Activated T-helper 1 cell treated with anti-CD3 and anti-CD28 coated beads, Interleukin-12 subunit alpha, Interleukin-12 subunit beta, Interleukin-2, Interleukin-4 antibody, amounts not matched to agents 30 ng/mL and 10 ng/mL and 1 ng/mL, durations not matched to agents 14 hours and 24 hours and 36 hours (primary cell): ENCODE results near the gene TMEM115. TPM values are rescaled to one million over a fixed set of nuclear protein-coding genes. Genes with fewer than 3 reads are reported as not detected.

Source experiments
- DNase-seq: peaks from one replicate; pipeline ENCODE4 v3.0.0; 2021; ENCODE audit warnings: low spot score
- H3K27ac Mint-ChIP-seq: one replicate; pipeline ENCODE4 v1.8.0; 2021; ENCODE audit warnings: mild to moderate bottlenecking, mixed read lengths
- H3K27me3 Mint-ChIP-seq: one replicate; pipeline ENCODE4 v1.8.0; 2022; ENCODE audit warnings: mild to moderate bottlenecking, moderate library complexity, mixed read lengths; ENCODE audit not compliant: insufficient read depth
- H3K36me3 Mint-ChIP-seq: one replicate; pipeline ENCODE4 v1.8.0; 2021; ENCODE audit warnings: low read depth, mixed read lengths
- H3K4me1 Mint-ChIP-seq: one replicate; pipeline ENCODE4 v1.8.0; 2021; ENCODE audit warnings: low read depth, mixed read lengths
- H3K4me3 Mint-ChIP-seq: one replicate; pipeline ENCODE4 v1.8.0; 2021; ENCODE audit warnings: mild to moderate bottlenecking, moderate library complexity, mixed read lengths
- H3K9me3 Mint-ChIP-seq: one replicate; pipeline ENCODE4 v1.8.0; 2021; ENCODE audit warnings: mixed read lengths
- intact Hi-C: fragments of 100-400 bp; cut with micrococcal nuclease; formaldehyde crosslinking; loops from one replicate; pipeline ENCODE4 v1.15.1; 2024
- total RNA-seq: library from RNA; stranded (reverse); gene quantifications from 2 replicates; pipeline ENCODE4 v1.2.3, GENCODE V29; 2022

The TMEM115 gene, protein sequence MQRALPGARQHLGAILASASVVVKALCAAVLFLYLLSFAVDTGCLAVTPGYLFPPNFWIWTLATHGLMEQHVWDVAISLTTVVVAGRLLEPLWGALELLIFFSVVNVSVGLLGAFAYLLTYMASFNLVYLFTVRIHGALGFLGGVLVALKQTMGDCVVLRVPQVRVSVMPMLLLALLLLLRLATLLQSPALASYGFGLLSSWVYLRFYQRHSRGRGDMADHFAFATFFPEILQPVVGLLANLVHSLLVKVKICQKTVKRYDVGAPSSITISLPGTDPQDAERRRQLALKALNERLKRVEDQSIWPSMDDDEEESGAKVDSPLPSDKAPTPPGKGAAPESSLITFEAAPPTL
- 23.6 and 25.4 TPM in 2 replicates for total RNA-seq

DNA sequence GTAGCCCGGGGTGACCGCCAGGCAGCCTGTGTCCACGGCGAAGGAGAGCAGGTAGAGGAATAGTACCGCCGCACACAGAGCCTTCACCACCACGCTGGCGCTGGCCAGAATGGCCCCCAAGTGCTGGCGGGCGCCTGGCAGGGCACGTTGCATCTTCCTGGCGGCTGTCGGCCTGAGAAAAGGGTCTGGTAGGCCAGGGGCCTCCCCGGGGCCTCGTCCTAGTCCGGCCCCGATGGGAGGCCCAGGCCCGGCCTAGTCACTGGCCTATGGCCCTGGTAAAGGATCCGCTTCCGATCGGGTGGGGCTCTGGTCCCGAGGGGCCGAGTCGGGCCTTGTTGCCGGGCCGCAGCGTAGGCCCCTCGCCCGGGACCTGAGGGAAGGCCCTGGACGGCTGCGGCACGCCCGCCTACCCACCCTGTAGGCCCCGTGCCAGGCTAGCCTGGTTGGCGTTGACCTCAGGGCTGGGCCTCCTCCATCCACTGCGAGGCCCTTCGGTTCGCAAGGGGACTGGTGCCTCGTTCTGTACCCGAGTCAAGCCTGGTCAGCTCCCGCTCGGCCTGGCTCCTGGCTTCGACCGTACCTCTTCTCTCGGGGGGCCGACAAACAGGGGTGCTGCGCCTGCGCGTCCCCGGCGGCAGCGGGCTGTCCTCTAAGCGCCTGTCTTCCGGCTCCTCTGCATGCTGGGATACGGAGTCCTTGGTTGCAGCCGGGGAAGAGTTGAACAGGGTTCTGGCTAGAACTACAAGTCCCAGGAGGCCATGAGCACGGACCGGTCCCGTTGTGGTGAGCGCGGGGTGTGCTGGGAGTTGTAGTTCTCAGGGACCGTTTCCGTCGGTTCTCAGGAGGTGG lies at the start of gene TMEM115:
Gene TMEM115 (minus strand): TSS at position 611 of the 849 bp plus-strand sequence. CDS start 458 bp downstream, at position 153.
- Mint-ChIP-seq H3K27ac (peak within 1 kb of the TSS; percentile 96), H3K27me3 (peaks cover 4% of the 10 kb centered on the region), H3K4me3 (peak within 1 kb of the TSS; percentile 99), H3K9me3 (no peaks in the 10 kb centered on the region), H3K36me3 (peaks cover 15% of the 10 kb centered on the region), H3K4me1 (peaks cover 43% of the 10 kb centered on the region)
- intact Hi-C loops: loop anchor here (1.0 to 10.0 kb wide), 12 partner anchors 8 to 1696 kb away; partner anchors contain the start of genes C3orf18, CISH, DCAF1 and DUSP7
- DNase-seq: peak; percentile 95

DNA sequence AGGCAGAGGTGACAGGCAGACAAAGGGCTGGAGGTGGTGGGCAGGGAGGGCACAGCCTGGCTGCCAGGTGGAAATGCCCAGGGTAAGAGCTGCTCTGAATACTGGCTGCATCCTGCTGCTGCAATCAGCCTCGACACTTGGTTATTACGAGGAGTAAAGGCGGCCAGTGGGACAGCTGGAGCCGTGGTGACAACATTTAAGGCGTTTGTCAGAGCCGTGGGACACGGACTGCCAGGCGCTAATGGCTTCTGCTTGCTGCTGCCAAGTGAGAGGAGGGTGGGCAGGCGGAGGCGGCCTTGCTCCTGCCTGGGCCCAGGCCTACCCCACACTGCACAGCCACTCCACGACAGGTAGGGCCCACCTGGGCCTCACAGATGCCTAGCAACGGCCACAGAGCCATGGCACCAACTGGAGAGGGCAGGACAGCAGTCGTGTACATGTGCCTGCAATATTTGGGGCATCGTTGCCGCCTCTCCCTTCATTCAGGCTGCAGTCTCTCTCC lies 49.2 kb upstream of the TMEM115 start:
- H3K27me3 Mint-ChIP-seq: peaks cover 9% of the 10 kb centered on the region
- H3K36me3 Mint-ChIP-seq: no peaks in the 10 kb centered on the region
- no peaks in the 10 kb centered on the region for H3K4me1 Mint-ChIP-seq
- no peak overlapping the region for H3K4me3 Mint-ChIP-seq
- H3K9me3 Mint-ChIP-seq: no peaks in the 10 kb centered on the region
- intact Hi-C loops: no loop called here
- no peak for DNase-seq
- H3K27ac Mint-ChIP-seq: no peak overlapping the region

DNA sequence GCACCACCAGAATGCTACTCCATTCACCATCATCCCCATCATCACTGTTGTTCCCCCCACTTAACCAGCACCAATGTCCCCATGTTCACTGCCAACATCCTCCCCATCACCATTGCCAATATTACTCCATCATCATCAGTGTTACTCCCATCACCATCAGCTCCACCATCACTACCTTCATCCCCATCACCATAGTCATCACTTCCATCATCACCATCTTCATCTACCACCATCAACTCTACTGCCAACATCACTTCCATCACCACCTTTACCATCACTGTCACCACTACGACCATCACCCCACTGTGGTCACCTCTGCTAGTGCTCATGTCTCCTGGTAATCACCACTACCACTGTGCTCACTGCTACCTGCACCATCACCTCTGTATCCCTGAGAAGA lies 47.2 kb upstream of the TMEM115 start:
- peaks cover 7% of the 10 kb centered on the region for H3K27me3 Mint-ChIP-seq
- no peaks in the 10 kb centered on the region for H3K9me3 Mint-ChIP-seq
- no peaks in the 10 kb centered on the region for H3K36me3 Mint-ChIP-seq
- no peaks in the 10 kb centered on the region for H3K4me1 Mint-ChIP-seq
- no peak for DNase-seq
- H3K27ac Mint-ChIP-seq: no peak overlapping the region
- intact Hi-C loops: no loop called here
- H3K4me3 Mint-ChIP-seq: no peak overlapping the region

DNA sequence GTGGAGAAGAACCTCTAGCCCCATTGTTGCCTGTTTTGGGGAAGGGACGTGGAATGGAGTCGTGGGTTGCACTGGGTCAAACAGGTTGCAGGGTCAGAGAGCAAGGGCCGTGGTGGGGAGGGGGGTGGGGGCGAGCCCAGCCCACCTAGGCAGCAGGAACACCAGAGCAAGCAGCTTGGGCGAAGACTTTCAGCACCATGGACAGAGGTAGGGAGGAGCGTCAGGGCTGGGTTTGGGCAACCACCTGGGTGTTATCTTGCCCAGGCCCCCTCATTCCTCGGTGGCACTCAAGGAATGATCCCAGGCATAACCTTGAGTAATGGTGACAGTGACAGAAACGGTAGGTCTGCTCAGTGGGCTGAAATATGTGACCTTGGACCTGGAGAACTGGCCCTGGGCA lies 45.9 kb upstream of the TMEM115 start:
- Mint-ChIP-seq H3K4me1 (no peaks in the 10 kb centered on the region), H3K27me3 (peaks cover 3% of the 10 kb centered on the region), H3K36me3 (no peaks in the 10 kb centered on the region), H3K9me3 (no peaks in the 10 kb centered on the region), H3K4me3 (no peak overlapping the region), H3K27ac (no peak overlapping the region)
- intact Hi-C loops: no loop called here
- peak; percentile 19 for DNase-seq

DNA sequence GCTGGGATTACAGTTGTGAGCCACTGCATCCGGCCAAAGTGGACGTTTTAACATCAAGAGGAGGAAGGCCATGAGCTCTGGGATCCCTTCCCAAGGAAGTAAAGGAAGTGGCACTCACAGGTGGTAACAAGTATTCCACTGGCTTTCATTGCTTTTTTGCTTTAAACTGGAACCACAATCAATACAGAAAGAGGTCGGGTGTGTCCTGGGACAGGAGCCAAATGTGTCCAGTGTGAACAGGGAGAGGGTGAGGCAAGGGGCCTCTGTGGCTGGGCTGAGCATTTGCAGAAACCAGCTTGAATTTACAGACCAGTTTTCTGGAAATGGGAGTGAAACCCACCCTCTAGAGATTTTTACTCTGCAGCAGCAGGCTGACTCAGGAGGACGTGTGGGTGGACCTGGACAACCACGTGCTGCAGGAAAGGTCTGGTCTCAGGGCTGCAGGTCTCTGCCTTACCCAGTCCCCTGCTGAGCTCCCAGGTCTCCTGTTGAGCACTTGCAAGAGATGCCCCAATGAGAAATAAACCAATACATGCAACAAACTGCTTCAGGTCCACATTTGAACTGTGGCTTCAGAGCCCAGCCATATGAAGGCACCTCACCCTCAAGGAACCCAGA lies 42.8 kb upstream of the TMEM115 start:
- Mint-ChIP-seq H3K4me3 (no peak overlapping the region), H3K4me1 (no peaks in the 10 kb centered on the region), H3K36me3 (no peaks in the 10 kb centered on the region), H3K27ac (no peak overlapping the region), H3K9me3 (no peaks in the 10 kb centered on the region), H3K27me3 (peaks cover 2% of the 10 kb centered on the region)
- no peak for DNase-seq
- intact Hi-C loops: no loop called here

DNA sequence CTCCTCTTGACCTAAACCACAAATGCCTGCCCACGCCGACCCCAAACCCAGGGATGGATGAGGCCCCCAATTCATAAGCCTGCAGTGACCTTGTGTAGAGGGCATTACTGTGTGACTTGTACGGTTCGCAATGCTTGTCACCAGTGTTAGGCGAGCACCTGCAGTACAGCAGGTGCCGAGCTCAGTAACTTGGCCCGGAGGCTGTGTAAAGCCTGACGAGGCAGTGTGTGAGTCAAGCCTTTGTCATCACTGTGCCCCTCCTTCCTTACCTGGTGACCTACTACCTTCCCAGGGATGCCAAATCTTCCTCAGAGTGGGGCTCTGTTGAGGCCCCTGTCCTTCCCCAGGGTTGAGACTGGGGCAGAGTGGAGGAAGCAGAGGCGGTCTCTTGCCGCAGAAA lies 37.2 kb upstream of the TMEM115 start:
- H3K36me3 Mint-ChIP-seq: no peaks in the 10 kb centered on the region
- DNase-seq: no peak
- peaks cover 7% of the 10 kb centered on the region for H3K4me1 Mint-ChIP-seq
- intact Hi-C loops: no loop called here
- H3K27ac Mint-ChIP-seq: no peak overlapping the region
- H3K9me3 Mint-ChIP-seq: no peaks in the 10 kb centered on the region
- H3K4me3 Mint-ChIP-seq: no peak overlapping the region
- peaks cover 2% of the 10 kb centered on the region for H3K27me3 Mint-ChIP-seq

DNA sequence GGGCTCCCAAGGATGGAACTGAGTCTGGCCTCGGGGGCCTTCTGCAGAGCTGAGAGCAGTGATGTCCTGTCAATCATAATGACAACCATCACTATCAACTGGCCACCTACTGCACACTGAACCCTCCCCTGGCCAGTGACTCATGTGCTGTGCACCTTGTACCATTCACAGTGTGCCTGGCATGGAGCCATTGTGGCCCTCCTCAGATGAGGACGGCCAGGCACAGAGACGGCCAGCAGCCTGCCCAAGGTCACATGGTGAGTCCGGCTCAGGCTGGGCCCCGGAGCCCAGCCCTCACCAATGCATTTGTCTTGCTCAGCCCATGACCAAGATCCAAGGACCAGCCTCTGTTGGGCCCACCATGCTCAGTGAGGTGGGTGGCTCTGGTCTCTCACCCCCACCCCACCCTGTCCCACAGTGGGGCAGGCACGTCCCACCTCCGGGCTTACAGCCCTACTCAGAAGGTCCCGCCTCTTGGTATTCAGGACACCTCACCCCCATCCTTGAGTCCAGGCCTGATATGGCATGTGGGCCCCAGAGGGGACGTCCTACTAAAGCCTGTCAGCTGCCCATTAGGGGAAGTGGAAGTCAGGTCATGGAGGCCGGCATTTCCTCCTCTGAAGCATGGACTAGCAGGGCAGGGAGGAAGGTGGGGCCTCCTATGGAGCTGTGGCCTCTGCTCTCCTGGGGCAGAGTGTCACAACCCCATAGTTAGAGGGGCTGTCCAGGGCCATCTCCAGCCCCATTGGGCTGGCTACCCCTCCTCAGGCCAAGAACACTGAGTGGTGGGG lies 35.9 kb upstream of the TMEM115 start:
- intact Hi-C loops: no loop called here
- H3K27me3 Mint-ChIP-seq: peaks cover 2% of the 10 kb centered on the region
- DNase-seq: no peak

DNA sequence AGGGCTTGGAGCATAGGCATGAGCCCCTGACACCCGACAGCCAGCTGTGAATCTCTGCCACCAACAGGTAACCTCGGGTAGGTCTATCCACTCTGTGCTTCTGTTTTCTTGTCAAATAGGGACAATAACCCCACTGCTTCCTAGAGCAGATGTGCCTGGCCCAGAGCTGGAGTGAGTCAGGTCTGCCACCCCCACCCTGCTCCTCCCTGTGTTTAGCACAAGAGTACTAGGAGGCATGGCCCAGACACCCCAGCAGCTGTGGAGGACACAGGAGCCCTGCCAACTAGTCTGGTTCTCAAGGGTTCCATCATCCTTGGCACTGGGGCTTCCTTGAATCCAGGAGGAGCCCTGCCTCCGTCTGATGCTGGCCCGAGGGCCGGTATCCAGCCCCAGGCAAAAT lies 33.7 kb upstream of the TMEM115 start:
- no peak for DNase-seq
- intact Hi-C loops: no loop called here
- no peak overlapping the region for H3K27ac Mint-ChIP-seq
- H3K4me1 Mint-ChIP-seq: peaks cover 8% of the 10 kb centered on the region
- H3K4me3 Mint-ChIP-seq: no peak overlapping the region
- H3K36me3 Mint-ChIP-seq: no peaks in the 10 kb centered on the region
- no peaks in the 10 kb centered on the region for H3K27me3 Mint-ChIP-seq
- H3K9me3 Mint-ChIP-seq: no peaks in the 10 kb centered on the region

More for the DNA sequence above, 35.9 kb upstream of the TMEM115 start:
- Mint-ChIP-seq H3K27ac (no peak overlapping the region), H3K9me3 (no peaks in the 10 kb centered on the region), H3K4me3 (no peak overlapping the region), H3K36me3 (no peaks in the 10 kb centered on the region), H3K4me1 (peaks cover 8% of the 10 kb centered on the region)

DNA sequence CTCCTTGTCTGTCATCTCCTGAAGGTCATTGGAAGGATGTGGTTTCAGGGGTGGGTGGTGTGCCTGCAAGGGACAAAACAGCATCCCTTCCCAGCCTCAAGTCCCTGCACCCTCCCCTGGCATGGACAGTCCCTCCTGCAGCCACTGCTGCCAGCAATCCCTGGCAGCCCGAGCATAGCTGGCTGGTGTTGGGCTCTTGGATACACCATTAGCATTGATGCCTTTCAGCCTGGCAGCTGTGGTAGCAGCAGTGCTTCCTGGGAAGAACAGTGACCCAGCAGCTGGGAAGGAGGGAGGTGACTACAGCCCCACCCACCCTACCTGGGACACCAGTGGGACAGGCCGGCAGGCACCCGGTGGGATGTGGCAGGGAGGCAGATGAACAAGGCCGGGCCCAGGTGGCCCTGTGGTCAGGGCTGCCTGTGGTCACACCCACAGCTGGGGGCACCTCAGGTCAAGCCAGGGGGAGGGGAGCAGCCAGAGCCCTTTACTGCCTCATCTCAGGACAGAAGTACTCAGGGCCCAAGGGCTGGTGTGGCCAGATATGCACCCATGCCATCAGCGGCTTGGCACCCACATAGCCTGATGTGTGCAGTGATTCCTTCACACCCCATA lies 32.9 kb upstream of the TMEM115 start:
- no peaks in the 10 kb centered on the region for H3K27me3 Mint-ChIP-seq
- intact Hi-C loops: no loop called here
- H3K9me3 Mint-ChIP-seq: no peaks in the 10 kb centered on the region
- no peak overlapping the region for H3K4me3 Mint-ChIP-seq
- no peaks in the 10 kb centered on the region for H3K36me3 Mint-ChIP-seq
- no peak overlapping the region for H3K27ac Mint-ChIP-seq
- H3K4me1 Mint-ChIP-seq: peaks cover 8% of the 10 kb centered on the region
- DNase-seq: no peak

DNA sequence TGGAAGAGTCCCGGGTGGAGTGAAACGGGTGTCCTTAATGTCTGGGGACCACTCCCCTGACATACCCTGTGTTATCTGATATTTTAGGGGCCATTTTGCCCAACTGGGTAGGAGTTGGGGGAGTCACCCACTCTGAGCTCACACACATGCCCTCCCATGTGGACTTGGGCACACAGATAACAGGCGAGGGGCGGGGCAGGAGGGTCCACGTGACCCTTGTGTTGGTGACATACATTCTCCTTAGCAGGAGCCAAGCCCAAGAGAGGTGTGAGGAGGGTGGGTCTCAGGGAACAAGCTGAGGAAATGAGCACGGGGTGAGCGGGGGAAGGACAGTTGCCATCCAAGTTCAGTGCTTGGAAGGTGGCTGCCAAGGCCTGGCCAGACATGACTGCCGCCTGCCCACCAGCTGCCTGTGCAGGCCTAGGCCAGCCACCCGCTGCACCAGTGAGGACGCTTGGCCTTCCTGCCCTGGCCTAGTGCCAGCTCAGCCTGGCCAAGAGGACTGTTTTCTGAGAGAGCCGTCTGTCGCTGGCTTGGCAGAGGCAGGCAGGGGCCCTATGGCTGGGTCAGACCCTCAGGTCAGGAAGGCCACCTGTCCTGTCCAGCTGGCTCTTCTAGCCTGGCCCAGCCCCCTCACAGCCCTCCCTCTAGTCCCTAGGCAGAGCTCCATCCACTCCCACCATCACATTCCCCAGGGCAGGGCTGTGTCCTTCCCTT lies 31.3 kb upstream of the TMEM115 start:
- intact Hi-C loops: no loop called here
- DNase-seq: no peak
- no peaks in the 10 kb centered on the region for H3K27me3 Mint-ChIP-seq

DNA sequence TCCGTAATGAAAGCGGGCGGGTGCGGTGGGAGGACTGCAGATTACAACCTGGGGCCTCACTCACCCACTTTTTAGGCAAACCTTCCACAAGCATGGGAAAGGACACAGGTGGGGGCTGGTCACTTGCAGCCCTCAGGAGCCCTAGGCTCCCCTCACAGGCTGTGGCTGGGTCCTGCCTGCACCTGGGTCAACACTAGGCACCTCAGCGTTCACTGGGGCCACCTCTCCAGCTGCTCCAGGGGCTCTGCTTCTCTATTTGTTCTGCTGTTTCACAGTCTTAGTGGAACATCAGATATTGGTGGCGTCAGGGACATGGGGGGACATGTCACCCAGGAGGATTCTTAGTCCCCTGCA lies 30.1 kb upstream of the TMEM115 start:
- Mint-ChIP-seq H3K36me3 (no peaks in the 10 kb centered on the region), H3K27me3 (no peaks in the 10 kb centered on the region), H3K4me1 (peaks cover 8% of the 10 kb centered on the region), H3K4me3 (no peak overlapping the region), H3K9me3 (no peaks in the 10 kb centered on the region), H3K27ac (no peak overlapping the region)
- no peak for DNase-seq
- intact Hi-C loops: no loop called here

More for the DNA sequence above, 31.3 kb upstream of the TMEM115 start:
- Mint-ChIP-seq H3K4me3 (no peak overlapping the region), H3K9me3 (no peaks in the 10 kb centered on the region), H3K4me1 (peaks cover 8% of the 10 kb centered on the region), H3K36me3 (no peaks in the 10 kb centered on the region), H3K27ac (no peak overlapping the region)
